Bladder microvascular endothelial cell (primary cell): ENCODE data around the gene METTL13. TPM values are rescaled to one million over a fixed set of nuclear protein-coding genes. Genes with fewer than 3 reads are reported as not detected.

Source experiments
- total RNA-seq: library from RNA; depleted of rRNA; stranded (reverse); fragments of >200 nt; gene quantifications from 2 replicates; pipeline ENCODE4 v1.2.3, GENCODE V29; 2014

METTL13 gene
- 18.9 and 38.0 TPM in 2 replicates for total RNA-seq

GRCh38 chr1:171781176-171781875 lies at the start of gene METTL13:
Gene METTL13 (plus strand): TSS chr1:171781660. CDS start chr1:171781968, 308 bp downstream.

GRCh38 chr1:171741872-171742576 lies 39.4 kb upstream of the METTL13 start, which contains the start of gene VAMP4:
Gene VAMP4 (minus strand): TSS chr1:171742065. CDS start chr1:171738414, 3,651 bp downstream.

GRCh38 chr1:171841050-171841910 lies 59.8 kb downstream of the METTL13 start, which contains the start of gene DNM3:
Gene DNM3 (plus strand): TSS chr1:171841498. CDS start chr1:171841657, 159 bp downstream.

Other genes starting within 250 kb of the METTL13 start
- gene MYOCOS, start 159.4 kb upstream of the METTL13 start, total RNA-seq = 0.06 TPM in 1 of 2 replicates, not detected in the other
- not detected in 2 replicates for gene MYOC, start 129.0 kb upstream of the METTL13 start, total RNA-seq
- gene VAMP4, start 39.6 kb upstream of the METTL13 start, total RNA-seq = 4.4 and 8.5 TPM in 2 replicates
- 3.1 and 4.2 TPM in 2 replicates for gene DNM3, start 59.8 kb downstream of the METTL13 start, total RNA-seq